ENCODE results near the gene ROR1. TPM values are rescaled to one million over a fixed set of nuclear protein-coding genes. Genes with fewer than 3 reads are reported as not detected.
"Not testable (repeated sequence)": the region's sequence is repeated elsewhere in the genome, so short reads cannot be mapped to it uniquely, and the experiment has no call there.

The ROR1 gene
- total and polyA plus RNA-seq, 12 donors, result 2.9 to 36.2 (median 15.3) TPM

DNA sequence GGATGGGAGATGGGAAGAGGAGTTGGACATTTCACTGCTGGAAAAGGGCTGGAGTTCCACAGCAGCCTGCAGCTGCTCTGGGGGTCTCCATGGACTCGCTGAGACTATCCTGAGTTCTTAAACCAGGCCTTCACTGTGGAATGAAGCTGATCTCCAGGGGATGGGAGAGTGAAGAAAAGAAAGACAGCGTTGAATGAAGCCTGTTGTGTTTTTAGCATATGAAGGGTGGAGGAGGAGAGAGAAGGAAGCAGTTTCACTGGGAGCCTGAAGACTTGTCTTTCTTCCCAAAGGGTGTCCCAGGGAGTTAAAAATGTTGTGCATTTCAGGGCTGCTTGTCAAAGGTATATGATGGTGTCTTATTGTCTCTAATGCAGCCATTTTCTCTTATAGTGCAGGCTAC, 9.2 kb downstream of the ROR1 start:
- intact Hi-C loops (cut with DNase I), result no loop called here
- DNase-seq, result no peak
- Histone ChIP-seq H3K27me3 (no peaks in the 10 kb centered on the region), H3K4me3 (no peak overlapping the region), H3K36me3 (no peaks in the 10 kb centered on the region), H3K9me3 (no peaks in the 10 kb centered on the region), H3K27ac (no peak overlapping the region), H3K4me1 (peaks cover 6 to 78% (median 41%) of the 10 kb centered on the region in 9 donors)
- ATAC-seq, result no peak
- 79 to 81% methylated on average over 2 of the region's 2 CpGs for WGBS, 2 donors
- TF ChIP-seq CTCF (IDR thresholded peaks at IDR 0.05), result no peak

GRCh38 chr1:63784083-63784482, 10.3 kb downstream of the ROR1 start:
- peaks cover 2 to 78% (median 43%) of the 10 kb centered on the region in 9 donors for H3K4me1 ChIP-seq
- ATAC-seq, result no peak
- H3K27me3 ChIP-seq, result no peaks in the 10 kb centered on the region
- no peaks in the 10 kb centered on the region for H3K36me3 ChIP-seq
- no peak overlapping the region for H3K4me3 ChIP-seq
- peak overlapping the region in 5 of 10 donors; percentile 29 to 65 (median 58) for H3K27ac ChIP-seq
- no peaks in the 10 kb centered on the region for H3K9me3 ChIP-seq
- intact Hi-C loops (cut with DNase I), result no loop called here
- no peak for DNase-seq
- no peak for TF ChIP-seq CTCF (IDR thresholded peaks at IDR 0.05)

DNA sequence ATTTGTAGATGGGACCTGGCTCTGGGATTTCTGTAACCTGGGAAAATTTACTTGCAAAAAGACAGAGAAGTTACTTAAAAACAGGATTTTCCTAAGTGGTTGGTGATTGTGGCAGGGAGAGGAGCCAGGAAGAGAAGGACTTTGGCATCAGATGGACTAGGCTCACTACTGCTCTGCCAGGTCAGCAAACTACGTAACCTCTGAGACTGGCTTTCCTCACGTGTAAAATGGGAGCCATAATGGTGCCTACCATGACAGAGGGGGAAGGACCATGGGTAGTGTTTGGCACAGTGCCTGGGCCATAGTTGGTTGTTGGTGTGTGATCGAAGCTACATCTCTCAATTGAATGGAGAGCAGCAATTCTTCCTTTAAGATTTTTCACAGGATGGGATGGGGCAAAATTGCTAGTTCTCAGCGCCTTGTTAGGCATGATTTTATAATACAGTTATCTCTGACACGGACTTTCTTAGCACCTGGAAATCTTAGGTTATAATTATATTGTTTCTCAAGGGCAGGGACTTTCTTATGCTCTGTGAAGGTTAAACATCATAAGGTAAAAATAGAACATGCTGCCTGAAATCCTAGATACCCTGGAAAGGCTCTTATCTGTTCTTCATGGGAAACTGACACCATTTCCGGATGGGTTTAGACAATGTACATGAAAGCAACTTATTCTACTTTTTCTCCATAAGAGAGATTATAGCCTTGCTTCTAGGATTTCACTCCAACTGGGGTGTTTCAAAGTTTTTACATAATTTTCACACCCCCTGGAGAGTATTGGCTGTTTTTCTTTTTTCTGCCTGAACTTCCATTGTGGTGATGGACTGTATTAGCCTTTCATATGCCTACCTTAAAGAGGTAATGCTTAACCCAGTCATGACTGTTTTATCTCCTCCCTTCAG, 10.9 kb downstream of the ROR1 start:
- intact Hi-C loops (cut with DNase I), result no loop called here

DNA sequence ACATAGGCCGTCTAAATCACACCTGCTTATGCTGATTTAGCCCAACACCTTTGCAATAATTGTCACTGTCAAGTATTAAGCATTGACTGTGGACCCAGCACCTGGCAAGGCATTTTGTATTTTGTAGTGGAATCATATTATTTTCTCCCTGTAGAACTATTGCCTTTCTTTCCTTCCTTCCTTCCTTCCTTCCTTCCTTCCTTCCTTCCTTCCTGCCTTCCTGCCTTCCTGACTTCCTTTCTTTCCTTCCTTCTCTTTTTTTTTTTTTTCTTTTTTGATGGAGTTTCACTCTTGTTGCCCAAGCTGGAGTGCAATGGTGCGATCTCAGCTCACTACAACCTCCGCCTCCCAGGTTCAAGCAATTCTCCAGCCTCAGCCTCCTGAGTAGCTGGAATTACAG, 13.5 kb downstream of the ROR1 start:
- H3K36me3 ChIP-seq; ATAC-seq; H3K4me3 ChIP-seq; intact Hi-C loops (cut with DNase I); H3K9me3 ChIP-seq; H3K27me3 ChIP-seq; DNase-seq: not testable (repeated sequence)
- 96 to 97% methylated on average over 3 of the region's 3 CpGs for WGBS, 2 donors
- Histone ChIP-seq H3K4me1 (peaks cover 0 to 87% (median 32%) of the 10 kb centered on the region in 9 donors), H3K27ac (peak overlapping the region in 5 of 10 donors; percentile 22 to 61 (median 44))

More for the DNA sequence above, 10.9 kb downstream of the ROR1 start:
- H3K9me3 ChIP-seq, result no peaks in the 10 kb centered on the region
- peak overlapping the region in 5 of 10 donors; percentile 29 to 65 (median 58) for H3K27ac ChIP-seq
- DNase-seq (peak in 1 of 2 donors; percentile 24), ATAC-seq (peak in 6 of 8 donors; percentile 30 to 65 (median 46))
- no peaks in the 10 kb centered on the region for H3K36me3 ChIP-seq
- H3K27me3 ChIP-seq, result no peaks in the 10 kb centered on the region
- H3K4me1 ChIP-seq, result peaks cover 0 to 78% (median 44%) of the 10 kb centered on the region in 9 donors
- TF ChIP-seq CTCF (IDR thresholded peaks at IDR 0.05), result no peak
- 57 to 58% methylated on average over 6 of the region's 6 CpGs for WGBS, 2 donors
- H3K4me3 ChIP-seq, result no peak overlapping the region

DNA sequence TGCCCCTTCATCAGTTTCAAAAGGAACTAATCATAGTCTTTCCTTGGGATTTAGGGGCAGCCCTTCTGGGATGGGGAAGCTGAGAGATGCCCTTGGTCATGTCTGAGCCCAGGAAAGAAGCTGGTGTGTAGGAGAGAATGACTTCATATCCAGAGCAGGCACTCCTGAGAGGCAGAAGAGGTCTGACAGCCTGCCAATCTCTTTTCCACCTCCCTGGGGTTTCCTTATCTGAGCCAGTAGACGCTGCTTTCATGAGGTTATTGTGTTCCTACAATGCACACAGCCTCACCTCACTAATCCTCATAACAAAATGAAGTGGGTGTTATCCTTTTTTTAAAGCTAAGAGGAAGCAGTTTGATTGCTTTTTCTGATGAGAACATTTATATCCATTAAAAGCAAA, 14.1 kb downstream of the ROR1 start:
- H3K4me3 ChIP-seq, result no peak overlapping the region
- TF ChIP-seq CTCF (IDR thresholded peaks at IDR 0.05), result no peak
- peak; percentile 23 to 80 (median 69) for ATAC-seq
- peaks cover 0 to 92% (median 38%) of the 10 kb centered on the region in 9 donors for H3K4me1 ChIP-seq
- no peaks in the 10 kb centered on the region for H3K27me3 ChIP-seq
- no peaks in the 10 kb centered on the region for H3K9me3 ChIP-seq
- no peaks in the 10 kb centered on the region for H3K36me3 ChIP-seq
- DNase-seq, result peak in 1 of 2 donors; percentile 46
- intact Hi-C loops (cut with DNase I), result no loop called here
- peak overlapping the region in 5 of 10 donors; percentile 22 to 61 (median 44) for H3K27ac ChIP-seq
- 15 to 27% methylated on average over 1 of the region's 1 CpG for WGBS, 2 donors

Data from heart right ventricle (tissue), 16 donors.